HCT116 (cell line): ENCODE data around the gene LRRN2. TPM values are rescaled to one million over a fixed set of nuclear protein-coding genes. Genes with fewer than 3 reads are reported as not detected.

Experiments used
- ATAC-seq: fragments of 200-7000 bp; cut with Tn5 transposase; 2 replicates; pipeline ENCODE4 v1.9.1; 2020; ENCODE audit warnings: mild to moderate bottlenecking, moderate library complexity
- BruUV-seq: library from RNA; stranded (reverse); fragments of 400-500 nt; replicated peaks from 2 replicates; lab custom pipeline; 2021; lab: Mats Ljungman, UMichigan
- CTCF ChIA-PET: fragments of 300-600 bp; sonication (Branson Sonifier 250); formaldehyde crosslinking; loops from one replicate; lab custom pipeline; 2021; ENCODE audit warnings: antibody characterized with exemption; lab: Charles Lee
- POLR2A ChIA-PET: fragments of 300-600, 350-600 bp; sonication (Branson Sonifier 250); formaldehyde crosslinking; loops from one replicate; lab custom pipeline; 2021; ENCODE audit warnings: antibody characterized with exemption; lab: Charles Lee
- RAD21 ChIA-PET, 2 experiments: fragments of 300-600 bp; sonication (Branson Sonifier 250); formaldehyde crosslinking; loops; one replicate each; lab custom pipeline; 2023; ENCODE audit warnings: low total read pairs in 2 of 2; ENCODE audit not compliant: uncharacterized antibody in 2 of 2, unreplicated experiment in 2 of 2, low non-redundant PET in 1 of 2; lab: Charles Lee
- DNase-seq: peaks from one replicate; pipeline ENCODE4 v3.0.0-alpha.2; 2010; ENCODE audit warnings: low read depth, low spot score
- H2AFZ ChIP-seq: fragments of 200-600 bp; shearing (Covaris generic), sonication (generic); 2 replicates; pipeline ENCODE4 v1.6.1; 2017; ENCODE audit warnings: low read depth, mixed run types, mixed read lengths, antibody characterized with exemption, low read length; ENCODE audit not compliant: poor library complexity, severe bottlenecking
- H3K27ac ChIP-seq: 2 replicates; pipeline ENCODE4 v1.5.1; 2012; ENCODE audit warnings: low read depth, low read length
- H3K27me3 ChIP-seq: fragments of 200-600 bp; sonication (generic); 2 replicates; pipeline ENCODE4 v1.6.1; 2016; ENCODE audit warnings: mixed run types, low read length, mixed read lengths; ENCODE audit not compliant: insufficient read depth
- H3K36me3 ChIP-seq, 2 experiments: fragments of 200-500 bp in 1 of 2; fragments of 200-600 bp in 1 of 2; sonication (Bioruptor generic) in 1 of 2; sonication (generic) in 1 of 2; 2 replicates each; pipeline versions ENCODE4 v1.5.1 to v1.6.1; 2014 to 2016; ENCODE audit warnings: low read length in 2 of 2, inconsistent platforms in 1 of 2, mixed read lengths in 1 of 2, mixed run types in 1 of 2; ENCODE audit not compliant: insufficient read depth in 2 of 2, control insufficient read depth in 1 of 2
- H3K4me1 ChIP-seq, 2 experiments: fragments of 200-600 bp in 1 of 2; sonication (generic) in 1 of 2; 2 replicates each; pipeline versions ENCODE4 v1.5.1 to v1.6.1; 2012 to 2017; ENCODE audit warnings: low read length in 2 of 2, inconsistent platforms in 1 of 2, mild to moderate bottlenecking in 1 of 2, mixed read lengths in 1 of 2, mixed run types in 1 of 2, moderate library complexity in 1 of 2; ENCODE audit not compliant: insufficient read depth in 2 of 2, control insufficient read depth in 1 of 2
- H3K4me2 ChIP-seq: fragments of 200-600 bp; sonication (generic); 2 replicates; pipeline ENCODE4 v1.6.1; 2017; ENCODE audit warnings: mixed run types, low read length, mixed read lengths
- H3K4me3 ChIP-seq, 2 experiments: fragments of 200-600 bp in 1 of 2; sonication (generic) in 1 of 2; replicated peaks in 1 of 2; 2 replicates each; pipeline ENCODE4 v1.5.1; 2011 to 2016; ENCODE audit warnings: low read length in 2 of 2, control low read depth in 1 of 2, low read depth in 1 of 2, mild to moderate bottlenecking in 1 of 2, mixed read lengths in 1 of 2, mixed run types in 1 of 2
- H3K79me2 ChIP-seq: fragments of 200-600 bp; sonication (generic); 2 replicates; pipeline ENCODE4 v1.6.1; 2017; ENCODE audit warnings: mild to moderate bottlenecking, mixed run types, low read length, moderate library complexity, mixed read lengths; ENCODE audit not compliant: insufficient read depth
- H3K9ac ChIP-seq: fragments of 200-600 bp; sonication (generic); 2 replicates; pipeline ENCODE4 v1.6.1; 2016; ENCODE audit warnings: low read length, mixed read lengths
- H3K9me2 ChIP-seq: fragments of 200-600 bp; sonication (generic), shearing (Covaris generic); 2 replicates; pipeline ENCODE4 v1.6.1; 2017; ENCODE audit warnings: mixed run types, mild to moderate bottlenecking, moderate library complexity; ENCODE audit not compliant: insufficient read depth
- H3K9me3 ChIP-seq, 2 experiments: fragments of 200-500 bp in 1 of 2; fragments of 200-600 bp in 1 of 2; sonication (Bioruptor generic) in 1 of 2; sonication (generic) in 1 of 2; 2 replicates each; pipeline ENCODE4 v1.6.1; 2014 to 2017; ENCODE audit warnings: low read length in 2 of 2, mixed read lengths in 2 of 2, inconsistent platforms in 1 of 2, low read depth in 1 of 2, mild to moderate bottlenecking in 1 of 2, mixed run types in 1 of 2, moderate library complexity in 1 of 2; ENCODE audit not compliant: control insufficient read depth in 1 of 2, insufficient read depth in 1 of 2
- H4K20me1 ChIP-seq: fragments of 200-600 bp; sonication (generic), shearing (Covaris generic); 2 replicates; pipeline ENCODE4 v1.6.1; 2017; ENCODE audit warnings: mixed run types, mild to moderate bottlenecking, moderate library complexity; ENCODE audit not compliant: insufficient read depth
- CBX3 ChIP-seq: IDR thresholded peaks from 2 replicates; pipeline ENCODE4 v1.6.1; 2012; ENCODE audit warnings: low read depth
- CEBPB ChIP-seq: IDR thresholded peaks from 2 replicates; pipeline ENCODE4 v1.6.1; 2012; ENCODE audit warnings: low read depth
- EGR1 ChIP-seq: IDR thresholded peaks from 2 replicates; pipeline ENCODE4 v1.6.1; 2012; ENCODE audit warnings: low read depth
- ELF1 ChIP-seq: IDR thresholded peaks from 2 replicates; pipeline ENCODE4 v1.6.1; 2012; ENCODE audit warnings: low read depth, borderline replicate concordance
- EZH2 ChIP-seq: fragments of 200-600 bp; sonication (generic); IDR thresholded peaks from 2 replicates; pipeline ENCODE4 v1.6.1; 2017; ENCODE audit warnings: antibody characterized with exemption, mixed run types
- EZH2phosphoT487 ChIP-seq: fragments of 200-600 bp; IDR thresholded peaks from 2 replicates; pipeline ENCODE4 v1.6.1; 2018; ENCODE audit warnings: antibody characterized with exemption, borderline replicate concordance
- POLR2A ChIP-seq: IDR thresholded peaks from 2 replicates; pipeline ENCODE4 v1.7.0; 2011; ENCODE audit warnings: borderline replicate concordance; ENCODE audit not compliant: insufficient read depth, insufficient read length; ENCODE audit errors: extremely low read depth
- POLR2AphosphoS5 ChIP-seq: IDR thresholded peaks from 2 replicates; pipeline ENCODE4 v1.6.1; 2011; ENCODE audit warnings: mild to moderate bottlenecking, low read depth, low read length, moderate library complexity
- RAD21 ChIP-seq: IDR thresholded peaks from 2 replicates; pipeline ENCODE4 v1.6.1; 2012; ENCODE audit warnings: low read depth, mild to moderate bottlenecking
- REST ChIP-seq: IDR thresholded peaks from 2 replicates; pipeline ENCODE4 v1.6.1; 2012; ENCODE audit warnings: low read depth
- SP1 ChIP-seq: IDR thresholded peaks from 2 replicates; pipeline ENCODE4 v1.6.1; 2012; ENCODE audit warnings: low read depth
- TCF7L2 ChIP-seq: IDR thresholded peaks from 2 replicates; pipeline ENCODE4 v1.7.0; 2011; ENCODE audit warnings: borderline replicate concordance, inconsistent platforms; ENCODE audit not compliant: insufficient read depth, insufficient read length; ENCODE audit errors: extremely low read depth
- YY1 ChIP-seq: IDR thresholded peaks from 2 replicates; pipeline ENCODE4 v1.6.1; 2011; ENCODE audit warnings: low read length, low read depth, moderate library complexity, mild to moderate bottlenecking; ENCODE audit not compliant: insufficient replicate concordance; ENCODE audit errors: extremely low read depth
- ZBTB33 ChIP-seq: IDR thresholded peaks from 2 replicates; pipeline ENCODE4 v1.6.1; 2011; ENCODE audit warnings: mild to moderate bottlenecking, low read length, moderate library complexity; ENCODE audit not compliant: insufficient replicate concordance; ENCODE audit errors: extremely low read depth
- ZFX ChIP-seq: fragments of 450-650 bp; IDR thresholded peaks from 2 replicates; pipeline ENCODE4 v1.6.1; 2017
- intact Hi-C: fragments of 100-400 bp; cut with micrococcal nuclease; formaldehyde crosslinking; loops from 2 replicates; pipeline ENCODE4 v1.10.0; 2022
- total RNA-seq: library from RNA; stranded (reverse); gene quantifications from one replicate; pipeline ENCODE4 v1.2.1, GENCODE V29; 2021; ENCODE audit not compliant: unreplicated experiment
- TF ChIP-seq, protein P1 (sequence below): IDR thresholded peaks from 2 replicates; pipeline ENCODE4 v1.6.1; 2012

LRRN2 gene
- total RNA-seq, 1 experiment from 2014 or later, result 3.2 TPM

- DNase-seq (no peak), ATAC-seq (no peak)
- H3K4me3 ChIP-seq, result no peak overlapping the region
- TF ChIP-seq EZH2phosphoT487 (no peak), SP1 (no peak), ZFX (no peak), CEBPB (no peak), EGR1 (no peak), POLR2A (no peak), REST (no peak), ZBTB33 (no peak), EZH2 (no peak), POLR2AphosphoS5 (no peak), YY1 (no peak), TCF7L2 (no peak), CBX3 (no peak), RAD21 (no peak), ELF1 (no peak)
- TF ChIP-seq, protein P1, sequence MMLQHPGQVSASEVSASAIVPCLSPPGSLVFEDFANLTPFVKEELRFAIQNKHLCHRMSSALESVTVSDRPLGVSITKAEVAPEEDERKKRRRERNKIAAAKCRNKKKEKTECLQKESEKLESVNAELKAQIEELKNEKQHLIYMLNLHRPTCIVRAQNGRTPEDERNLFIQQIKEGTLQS, result no peak
- H3K4me1 ChIP-seq, result peaks cover 8 to 11% of the 10 kb centered on the region in 2 experiments; a peak in 3 of 4 replicates
- no peak overlapping the region for H3K9ac ChIP-seq
- no peaks in the 10 kb centered on the region for H3K9me3 ChIP-seq
- intact Hi-C loops, result no loop called here
- no peaks in the 10 kb centered on the region for H3K9me2 ChIP-seq
- H3K27me3 ChIP-seq, result peaks cover 4% of the 10 kb centered on the region; the same call in 1 of the 2 replicates
- no peak overlapping the region for H3K27ac ChIP-seq
- RAD21 ChIA-PET, result no interaction called here
- H3K36me3 ChIP-seq, result no peaks in the 10 kb centered on the region
- no peak overlapping the region for H3K4me2 ChIP-seq
- H3K79me2 ChIP-seq, result no peaks in the 10 kb centered on the region
- CTCF ChIA-PET, result no interaction called here
- H4K20me1 ChIP-seq, result no peaks in the 10 kb centered on the region
- POLR2A ChIA-PET, result no interaction called here
- BruUV-seq, result no TSS peak
- H2AFZ ChIP-seq, result no peak overlapping the region
Observed at GRCh38 chr1:204616641-204617040, 68.9 kb downstream of the LRRN2 start.
